HepG2 (cell line): ENCODE measurements around the gene PRR36. TPM values are rescaled to one million over a fixed set of nuclear protein-coding genes. Genes with fewer than 3 reads are reported as not detected.

Source experiments
- ATAC-seq: fragments of 200-7000 bp; cut with Tn5 transposase; 3 replicates; pipeline ENCODE4 v1.9.1; 2020; ENCODE audit warnings: mild to moderate bottlenecking, moderate library complexity
- BruUV-seq: library from RNA; stranded (reverse); fragments of 400-500 nt; replicated peaks from 2 replicates; lab custom pipeline; 2021; lab: Mats Ljungman, UMichigan
- CTCF ChIA-PET: fragments of 300-600 bp; formaldehyde crosslinking; extraction: SDS; loops from one replicate; lab custom pipeline; 2021; ENCODE audit warnings: low total read pairs, inconsistent platforms, low intra/inter-chr PET ratio; lab: Yijun Ruan, JAX
- POLR2A ChIA-PET: fragments of 350-600 bp; sonication (Branson Sonifier 250); formaldehyde crosslinking; loops from one replicate; lab custom pipeline; 2020; ENCODE audit warnings: antibody characterized with exemption, inconsistent platforms; lab: Yijun Ruan, JAX
- DNase-seq: peaks from one replicate; pipeline ENCODE4 v3.0.0-alpha.2; 2015; ENCODE audit warnings: low spot score
- FAIRE-seq: peaks from 3 replicates; lab custom pipeline; 2011; peaks lifted over from hg19 to GRCh38; lab: Jason Lieb, UNC
- H2AFZ ChIP-seq: one replicate; pipeline ENCODE4 v1.6.1; 2011; ENCODE audit warnings: low read length, inconsistent platforms
- H3K27ac ChIP-seq: fragments of 300-600 bp; 3 replicates; pipeline ENCODE4 v1.8.0; 2011; ENCODE audit warnings: mixed run types, mild to moderate bottlenecking, mixed read lengths, low read length, inconsistent platforms; ENCODE audit not compliant: insufficient read depth; ENCODE audit errors: extremely low read length
- H3K27me3 ChIP-seq, 2 experiments: fragments of 200-600 bp in 1 of 2; 2 replicates in 1 of 2; 3 replicates in 1 of 2; pipeline versions ENCODE4 v1.6.0 to v1.8.0; 2011; ENCODE audit warnings: low read length in 2 of 2, mild to moderate bottlenecking in 2 of 2, moderate library complexity in 2 of 2, inconsistent platforms in 1 of 2; ENCODE audit not compliant: insufficient read depth in 2 of 2, control insufficient read depth in 1 of 2
- H3K36me3 ChIP-seq, 2 experiments: fragments of 200-600 bp in 1 of 2; replicated peaks in 1 of 2; 2 replicates in 1 of 2; 3 replicates in 1 of 2; pipeline versions ENCODE4 v1.5.1 to v1.8.0; 2011; ENCODE audit warnings: low read length in 2 of 2, inconsistent platforms in 1 of 2; ENCODE audit not compliant: insufficient read depth in 2 of 2, control insufficient read depth in 1 of 2
- H3K4me1 ChIP-seq: 2 replicates; pipeline ENCODE4 v1.5.1; 2012; ENCODE audit warnings: low read length, inconsistent platforms; ENCODE audit not compliant: insufficient read depth
- H3K4me2 ChIP-seq: 2 replicates; pipeline ENCODE4 v1.6.0; 2011; ENCODE audit warnings: low read depth, low read length, inconsistent platforms
- H3K4me3 ChIP-seq, 3 experiments: fragments of 200-600 bp in 1 of 3; sonication (generic), shearing (Covaris generic) in 1 of 3; replicated peaks in 1 of 3; 2 replicates each; pipeline ENCODE4 v1.5.1; 2011 to 2016; ENCODE audit warnings: low read length in 3 of 3, inconsistent platforms in 2 of 3, low read depth in 2 of 3, mild to moderate bottlenecking in 2 of 3, control low read depth in 1 of 3, mixed read lengths in 1 of 3; ENCODE audit not compliant: insufficient read depth in 1 of 3
- H3K79me2 ChIP-seq: one replicate; pipeline ENCODE4 v1.6.1; 2011; ENCODE audit warnings: low read length, inconsistent platforms; ENCODE audit not compliant: insufficient read depth
- H3K9ac ChIP-seq: 2 replicates; pipeline ENCODE4 v1.6.0; 2011; ENCODE audit warnings: mild to moderate bottlenecking, low read depth, low read length, inconsistent platforms; ENCODE audit not compliant: insufficient read depth
- H3K9me3 ChIP-seq: 2 replicates; pipeline ENCODE4 v1.5.1; 2012; ENCODE audit warnings: mild to moderate bottlenecking, low read length
- H4K20me1 ChIP-seq: 2 replicates; pipeline ENCODE4 v1.6.0; 2011; ENCODE audit warnings: inconsistent platforms, mild to moderate bottlenecking, low read length, moderate library complexity; ENCODE audit not compliant: insufficient read depth
- AGO1 ChIP-seq: fragments of 200-400 bp; formaldehyde crosslinking; IDR thresholded peaks from 2 replicates; pipeline ENCODE4 v1.6.1; 2017; ENCODE audit warnings: mild to moderate bottlenecking, low read depth, low read length, moderate library complexity; ENCODE audit not compliant: poor library complexity, severe bottlenecking
- AGO2 ChIP-seq: fragments of 200-400 bp; formaldehyde crosslinking; optimal IDR thresholded peaks from 2 replicates; pipeline ENCODE3; 2017; ENCODE audit warnings: mild to moderate bottlenecking, low read depth, low read length, moderate library complexity
- GABPA ChIP-seq, 2 experiments: IDR thresholded peaks; 2 replicates each; pipeline ENCODE4 v1.6.1; 2011 to 2016; ENCODE audit warnings: low read depth in 2 of 2, low read length in 1 of 2, missing biosample characterization in 1 of 2, missing genetic modification characterization in 1 of 2
- GLI4 ChIP-seq: sonication (generic); formaldehyde crosslinking; IDR thresholded peaks from 2 replicates; pipeline ENCODE4 v1.5.1; 2020; ENCODE audit warnings: missing genetic modification reagents, mild to moderate bottlenecking, moderate library complexity, borderline replicate concordance
- MAZ ChIP-seq, 2 experiments: sonication (generic) in 1 of 2; formaldehyde crosslinking in 1 of 2; IDR thresholded peaks; 2 replicates each; pipeline versions ENCODE4 v1.5.0 to v1.6.1; 2012 to 2020; ENCODE audit warnings: low read depth in 2 of 2, mild to moderate bottlenecking in 2 of 2, borderline replicate concordance in 1 of 2, improper control_type of control experiment in 1 of 2, low read length in 1 of 2, missing genetic modification reagents in 1 of 2, moderate library complexity in 1 of 2
- POLR2A ChIP-seq, 2 experiments: IDR thresholded peaks; 2 replicates each; pipeline ENCODE4 v1.6.1; 2011; ENCODE audit warnings: low read depth in 2 of 2, low read length in 2 of 2, mild to moderate bottlenecking in 1 of 2, moderate library complexity in 1 of 2; ENCODE audit not compliant: insufficient read depth in 1 of 2
- POLR2G ChIP-seq: fragments of 200-400 bp; formaldehyde crosslinking; IDR thresholded peaks from 2 replicates; pipeline ENCODE4 v1.6.1; 2018; ENCODE audit warnings: mild to moderate bottlenecking, low read depth, low read length, moderate library complexity
- RAD51 ChIP-seq: fragments of 450-650 bp; IDR thresholded peaks from 2 replicates; pipeline ENCODE4 v1.6.1; 2016; ENCODE audit warnings: borderline replicate concordance
- RBFOX2 ChIP-seq: fragments of 200-400 bp; formaldehyde crosslinking; IDR thresholded peaks from 2 replicates; pipeline ENCODE4 v1.6.1; 2017; ENCODE audit warnings: low read depth, mild to moderate bottlenecking, low read length
- SMAD1 ChIP-seq: sonication (generic); formaldehyde crosslinking; IDR thresholded peaks from 2 replicates; pipeline ENCODE4 v1.4.0; 2020; ENCODE audit warnings: missing genetic modification reagents, low read depth, mild to moderate bottlenecking, borderline replicate concordance
- SMARCC2 ChIP-seq: fragments of 450-650 bp; IDR thresholded peaks from 2 replicates; pipeline ENCODE4 v1.6.1; 2017; ENCODE audit warnings: antibody characterized with exemption, mild to moderate bottlenecking
- TARDBP ChIP-seq: sonication (generic); formaldehyde crosslinking; IDR thresholded peaks from 2 replicates; pipeline ENCODE4 v1.8.0; 2022; ENCODE audit warnings: mild to moderate bottlenecking, missing genetic modification reagents
- ZBTB25 ChIP-seq: IDR thresholded peaks from 2 replicates; pipeline ENCODE4 v1.6.1; 2018; ENCODE audit warnings: missing genetic modification reagents
- ZNF441 ChIP-seq: sonication (generic); formaldehyde crosslinking; IDR thresholded peaks from 2 replicates; pipeline ENCODE4 v1.7.0; 2021; ENCODE audit warnings: missing genetic modification reagents, borderline replicate concordance
- ZNF713 ChIP-seq: sonication (generic); formaldehyde crosslinking; IDR thresholded peaks from 2 replicates; pipeline ENCODE4 v1.4.0; 2020; ENCODE audit warnings: mild to moderate bottlenecking, missing genetic modification reagents
- WGBS: methylation state at CpG from one replicate; pipeline ENCODE4 v1.1.6; 2017; ENCODE audit warnings: low lambda C conversion rate; 5-methylcytosine and 5-hydroxymethylcytosine counted together
- in situ Hi-C: cut with HindIII; loops from 2 replicates; pipeline ENCODE4 v1.10.0; 2017; ENCODE audit warnings: low pct_unique_long_range_greater_than_20kb; ENCODE audit not compliant: extremely low pct_ligation_motif_present
- intact Hi-C: fragments of 100-400 bp; cut with micrococcal nuclease; formaldehyde crosslinking; loops from one replicate; pipeline ENCODE4 v1.10.0; 2022; ENCODE audit not compliant: unreplicated experiment
- polyA plus RNA-seq, 8 experiments: library from polyadenylated mRNA; depleted of rRNA in 3 of 8; stranded (reverse) in 7 of 8; unstranded in 1 of 8; fragments of >200 nt; fragmentation: Illumina TruSeq in 4 of 8; extraction: Trizol in 4 of 8; gene quantifications; 2 replicates each; pipeline versions ENCODE4 v1.2.1 to v1.2.3, GENCODE V29; 2011 to 2016; ENCODE audit warnings: low read depth in 4 of 8, missing spikeins in 1 of 8, mixed read lengths in 1 of 8; ENCODE audit not compliant: insufficient read depth in 1 of 8
- total RNA-seq, 5 experiments: library from RNA; depleted of rRNA; stranded (reverse); fragments of >200 nt; fragmentation: Illumina TruSeq; extraction: Trizol; gene quantifications; 2 replicates each; pipeline ENCODE4 v1.2.3, GENCODE V29; 2016; ENCODE audit warnings: low read depth in 1 of 5

Gene PRR36
- total and polyA plus RNA-seq, 2 of the 13 experiments (the other 11 are each of a cell fraction or from before 2014, with no cell fraction given): 0.07 to 0.17 TPM

- no peak for ATAC-seq
- no peaks in the 10 kb centered on the region for H4K20me1 ChIP-seq
- POLR2A ChIA-PET: interaction anchor here (1.6 kb wide), 1 partner anchor 27 kb away, joined by 4 read pairs; no protein-coding TSS in a partner anchor
Observed at GRCh38 chr19:7914099-7914498, 39.9 kb upstream of the PRR36 start.

GRCh38 chr19:7913652-7914051 is 39.5 kb upstream of the PRR36 start:
- Histone ChIP-seq H4K20me1 (peaks cover under 1% of the 10 kb centered on the region; the same call in 1 of the 2 replicates), H3K36me3 (peaks cover 4 to 20% of the 10 kb centered on the region in 2 experiments; a peak in 3 of 5 replicates), H3K9ac (no peak overlapping the region), H3K4me2 (no peak overlapping the region), H3K27ac (no peak overlapping the region), H2AFZ (no peak overlapping the region), H3K4me3 (no peak overlapping the region), H3K9me3 (no peaks in the 10 kb centered on the region), H3K27me3 (no peaks in the 10 kb centered on the region), H3K79me2 (no peaks in the 10 kb centered on the region), H3K4me1 (peaks cover 26% of the 10 kb centered on the region)
- ChIA-PET POLR2A (interaction anchor here (1.9 kb wide), 1 partner anchor 10 kb away, joined by 6 read pairs; the partner anchor contains the start of gene MAP2K7), CTCF (no interaction called here)
- BruUV-seq: TSS peak; percentile 68
- DNase-seq (no peak), ATAC-seq (no peak), FAIRE-seq (no peak)
- WGBS: 96% methylated on average over 10 of the region's 10 CpGs
- in situ Hi-C loops (no loop called here), intact Hi-C loops (no loop called here)
- TF ChIP-seq POLR2A (IDR thresholded peaks at IDR 0.05; ENCODE audit: insufficient read depth in 1 of 2, low read depth in 2 of 2, low read length in 2 of 2) (0 out of 4 replicates have a peak, but pooled peaks of 1 of the 2 experiments have one; percentile 21), GABPA (IDR thresholded peaks at IDR 0.05; ENCODE audit: low read depth, low read length) (no peak), GABPA (CRISPR knock-in tag; IDR thresholded peaks at IDR 0.05; ENCODE audit: low read depth) (no peak), ZNF713 (CRISPR knock-in tag) (no peak), POLR2G (peak; percentile 13; the same call in 1 of the 2 replicates), GLI4 (CRISPR knock-in tag) (no peak), RAD51 (no peak), SMAD1 (CRISPR knock-in tag) (no peak), ZBTB25 (no peak), TARDBP (no peak), MAZ (IDR thresholded peaks at IDR 0.05; ENCODE audit: borderline replicate concordance, low read depth, low read length) (no peak), MAZ (CRISPR knock-in tag; IDR thresholded peaks at IDR 0.05; ENCODE audit: low read depth) (no peak), ZNF441 (CRISPR knock-in tag) (no peak)

More at GRCh38 chr19:7914099-7914498, 39.9 kb upstream of the PRR36 start:
- H3K4me1 ChIP-seq: peaks cover 31% of the 10 kb centered on the region
- TF ChIP-seq AGO1 (peak; percentile 98), AGO2 (peak; percentile 94), SMARCC2 (no peak), RBFOX2 (0 out of 2 replicates have a peak, but pooled peaks have one; percentile 14)
- H3K36me3 ChIP-seq: peaks cover 4 to 20% of the 10 kb centered on the region in 2 experiments; a peak in 3 of 5 replicates
- WGBS: 87% methylated on average over 12 of the region's 12 CpGs
- in situ Hi-C loops (no loop called here), intact Hi-C loops (no loop called here)
- BruUV-seq: no TSS peak
- no peak overlapping the region for H3K27ac ChIP-seq
- no peak for FAIRE-seq
- no peak overlapping the region for H2AFZ ChIP-seq
- no peaks in the 10 kb centered on the region for H3K79me2 ChIP-seq
- CTCF ChIA-PET: no interaction called here
- H3K9ac ChIP-seq: no peak overlapping the region
- DNase-seq: no peak
- no peaks in the 10 kb centered on the region for H3K9me3 ChIP-seq
- no peak overlapping the region for H3K4me3 ChIP-seq
- H3K27me3 ChIP-seq: no peaks in the 10 kb centered on the region
- no peak overlapping the region for H3K4me2 ChIP-seq
